SK-N-SH treated with all-trans-retinoic acid at 6 μM for 48 hours (cell line): ENCODE data around the gene CPA2.

ENCODE experiments used
- ATAC-seq: fragments of 200-7000 bp; cut with Tn5 transposase; 3 replicates; pipeline ENCODE4 v1.9.1; 2020; ENCODE audit warnings: mild to moderate bottlenecking, moderate library complexity
- ARNTL ChIP-seq: fragments of 450-650 bp; formaldehyde crosslinking; IDR thresholded peaks from 2 replicates; pipeline ENCODE4 v1.5.0; 2020; ENCODE audit warnings: low read depth, mild to moderate bottlenecking, moderate library complexity, borderline replicate concordance
- BACH2 ChIP-seq: fragments of 250-450 bp; sonication (Bioruptor Pico); IDR thresholded peaks from 2 replicates; pipeline ENCODE4 v1.9.0; 2021; ENCODE audit warnings: mild to moderate bottlenecking, borderline replicate concordance
- CREB5 ChIP-seq: fragments of 250-450 bp; sonication (Bioruptor Pico); IDR thresholded peaks from 2 replicates; pipeline ENCODE4 v1.5.1; 2020; ENCODE audit warnings: low read depth, mild to moderate bottlenecking, moderate library complexity
- CSDC2 ChIP-seq: fragments of 250-450 bp; sonication (Bioruptor Pico); IDR thresholded peaks from 2 replicates; pipeline ENCODE4 v1.5.0; 2020; ENCODE audit warnings: mild to moderate bottlenecking, moderate library complexity
- CSRNP3 ChIP-seq: fragments of 250-450 bp; sonication (Bioruptor Pico); IDR thresholded peaks from 2 replicates; pipeline ENCODE4 v1.5.1; 2021; ENCODE audit warnings: mild to moderate bottlenecking, moderate library complexity
- ESRRG ChIP-seq: fragments of 250-450 bp; sonication (Bioruptor Pico); IDR thresholded peaks from 2 replicates; pipeline ENCODE4 v1.6.1; 2021; ENCODE audit warnings: mild to moderate bottlenecking
- GLIS3 ChIP-seq: fragments of 250-450 bp; sonication (Bioruptor Pico); IDR thresholded peaks from 2 replicates; pipeline ENCODE4 v1.5.0; 2020; ENCODE audit warnings: mild to moderate bottlenecking, moderate library complexity
- OSR1 ChIP-seq: fragments of 250-450 bp; sonication (Bioruptor Pico); IDR thresholded peaks from 2 replicates; pipeline ENCODE4 v1.8.0; 2022; ENCODE audit warnings: moderate library complexity, mild to moderate bottlenecking, inconsistent platforms
- PATZ1 ChIP-seq: fragments of 250-450 bp; sonication (Bioruptor Pico); IDR thresholded peaks from 2 replicates; pipeline ENCODE4 v1.8.0; 2020; ENCODE audit warnings: mild to moderate bottlenecking, moderate library complexity, borderline replicate concordance
- POU6F1 ChIP-seq: fragments of 250-450 bp; sonication (Bioruptor Pico); IDR thresholded peaks from 2 replicates; pipeline ENCODE4 v1.8.0; 2021; ENCODE audit warnings: low read depth, mild to moderate bottlenecking, moderate library complexity, borderline replicate concordance
- PPARA ChIP-seq: fragments of 250-450 bp; sonication (Bioruptor Pico); IDR thresholded peaks from 2 replicates; pipeline ENCODE4 v1.5.0; 2020; ENCODE audit warnings: mild to moderate bottlenecking, borderline replicate concordance
- RARB ChIP-seq: fragments of 250-450 bp; sonication (Bioruptor Pico); IDR thresholded peaks from 2 replicates; pipeline ENCODE4 v1.8.0; 2021; ENCODE audit warnings: mild to moderate bottlenecking, moderate library complexity
- SNAI2 ChIP-seq: fragments of 250-450 bp; sonication (Bioruptor Pico); IDR thresholded peaks from 2 replicates; pipeline ENCODE4 v1.5.0; 2020; ENCODE audit warnings: mild to moderate bottlenecking, moderate library complexity
- TCF4 ChIP-seq: fragments of 250-450 bp; sonication (Bioruptor Pico); IDR thresholded peaks from 2 replicates; pipeline ENCODE4 v1.8.0; 2021; ENCODE audit warnings: mild to moderate bottlenecking, moderate library complexity, borderline replicate concordance
- TOX ChIP-seq: fragments of 250-450 bp; sonication (Bioruptor Pico); IDR thresholded peaks from 2 replicates; pipeline ENCODE4 v1.8.0; 2021; ENCODE audit warnings: mild to moderate bottlenecking, moderate library complexity, borderline replicate concordance
- TSHZ2 ChIP-seq: fragments of 250-450 bp; sonication (Bioruptor Pico); IDR thresholded peaks from 2 replicates; pipeline ENCODE4 v1.5.0; 2020; ENCODE audit warnings: mild to moderate bottlenecking, moderate library complexity
- ZC3H10 ChIP-seq: fragments of 250-450 bp; sonication (Bioruptor Pico); IDR thresholded peaks from 2 replicates; pipeline ENCODE4 v1.5.1; 2021; ENCODE audit warnings: mild to moderate bottlenecking, moderate library complexity
- ZFP3 ChIP-seq: fragments of 250-450 bp; sonication (Bioruptor Pico); IDR thresholded peaks from 2 replicates; pipeline ENCODE4 v1.5.0; 2020; ENCODE audit warnings: mild to moderate bottlenecking, moderate library complexity
- ZFP30 ChIP-seq: fragments of 450-650 bp; formaldehyde crosslinking; IDR thresholded peaks from 2 replicates; pipeline ENCODE4 v1.5.0; 2022; ENCODE audit warnings: mild to moderate bottlenecking, moderate library complexity
- ZNF565 ChIP-seq: fragments of 450-650 bp; formaldehyde crosslinking; conservative IDR thresholded peaks from 2 replicates; pipeline ENCODE4 v1.5.0; 2020; ENCODE audit warnings: low read depth, mild to moderate bottlenecking, moderate library complexity
- ZNF70 ChIP-seq: fragments of 450-650 bp; formaldehyde crosslinking; IDR thresholded peaks from 2 replicates; pipeline ENCODE4 v1.5.0; 2020; ENCODE audit warnings: mild to moderate bottlenecking, moderate library complexity
- ZNF8 ChIP-seq: fragments of 450-650 bp; formaldehyde crosslinking; IDR thresholded peaks from 2 replicates; pipeline ENCODE4 v1.5.0; 2020; ENCODE audit warnings: mild to moderate bottlenecking, moderate library complexity

Gene CPA2

GRCh38 chr7:130305433-130306042 is 38.9 kb downstream of the CPA2 start (continued):
- no peak for TF ChIP-seq CSRNP3 (CRISPR knock-in tag)

- TF ChIP-seq OSR1 (CRISPR knock-in tag) (no peak), ESRRG (CRISPR knock-in tag) (no peak), CREB5 (no peak), ZFP30 (no peak), SNAI2 (CRISPR knock-in tag) (no peak), PPARA (no peak), PATZ1 (CRISPR knock-in tag) (no peak), TSHZ2 (no peak), POU6F1 (CRISPR knock-in tag) (no peak), GLIS3 (CRISPR knock-in tag) (no peak), CSRNP3 (CRISPR knock-in tag) (no peak), RARB (CRISPR knock-in tag) (no peak), ARNTL (CRISPR knock-in tag) (no peak), TCF4 (no peak), ZNF70 (CRISPR knock-in tag) (no peak), TOX (CRISPR knock-in tag) (no peak), ZNF565 (CRISPR knock-in tag) (no peak), CSDC2 (no peak), ZFP3 (CRISPR knock-in tag) (no peak)
- no peak for ATAC-seq
Observed at GRCh38 chr7:130309986-130310385, 43.3 kb downstream of the CPA2 start.

- ATAC-seq = no peak
- TF ChIP-seq POU6F1 (CRISPR knock-in tag) = no peak
- no peak for TF ChIP-seq CSDC2
- no peak for TF ChIP-seq BACH2 (CRISPR knock-in tag)
- TF ChIP-seq ZNF8 (CRISPR knock-in tag) = no peak
- TF ChIP-seq TCF4 = no peak
- no peak for TF ChIP-seq ZC3H10
- no peak for TF ChIP-seq ZFP30
- no peak for TF ChIP-seq GLIS3 (CRISPR knock-in tag)
- TF ChIP-seq, all 23 proteins: peak for 0
Observed at GRCh38 chr7:130314305-130314704, 47.6 kb downstream of the CPA2 start.
